Islet precursor cell (in vitro differentiated cells): Measurements from ENCODE around the gene CAPS2.

Experiments used
- DNase-seq: peaks from one replicate; pipeline ENCODE4 v3.0.0-alpha.2; 2018

Gene CAPS2

GRCh38 chr12:75302781-75303180 lies 27.3 kb downstream of the CAPS2 start:
- DNase-seq = no peak

- DNase-seq = no peak
Observed at GRCh38 chr12:75302225-75302624, 27.9 kb downstream of the CAPS2 start.

DNA sequence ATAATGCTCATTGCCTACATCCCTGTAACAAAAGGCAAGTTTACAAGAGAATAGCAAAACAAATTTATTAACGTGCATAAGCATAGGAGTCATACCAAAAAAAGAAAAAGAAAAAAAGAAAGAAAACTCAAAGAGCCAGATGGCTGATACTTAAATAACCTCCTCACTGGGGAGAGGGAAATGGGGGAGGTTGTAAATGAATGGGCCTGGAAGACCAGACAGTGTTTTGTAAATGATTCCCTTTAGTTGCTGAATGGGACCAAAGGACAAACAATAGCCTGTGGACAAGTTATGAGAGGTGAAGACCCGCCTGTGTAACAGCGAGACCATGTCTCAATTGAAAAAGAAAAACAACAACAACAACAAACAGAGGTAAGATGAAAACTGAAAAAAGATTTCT lies 35.3 kb downstream of the CAPS2 start:
- DNase-seq = no peak

DNA sequence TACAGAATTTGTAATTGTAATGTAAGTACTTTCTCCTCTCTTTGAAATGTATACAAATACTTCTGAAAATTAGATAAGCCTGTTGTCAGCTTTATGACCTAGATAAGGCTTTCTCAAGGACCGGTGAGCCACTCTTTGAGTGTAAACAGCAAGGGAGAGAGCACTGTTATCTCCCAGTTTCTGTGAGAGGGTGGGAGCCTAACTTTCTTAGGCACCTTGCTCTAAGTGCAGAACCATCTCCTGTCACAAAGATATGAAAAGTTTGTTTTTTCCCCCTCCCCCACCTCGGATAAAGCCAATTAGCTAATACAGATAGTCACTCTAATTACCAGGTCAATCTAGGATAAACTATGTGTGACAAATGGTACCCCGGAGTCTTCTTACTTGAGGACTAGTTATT lies 35.8 kb downstream of the CAPS2 start:
- DNase-seq = no peak

GRCh38 chr12:75291014-75291413 lies 39.1 kb downstream of the CAPS2 start:
- DNase-seq = no peak

- DNase-seq = no peak
Observed at GRCh38 chr12:75289753-75290152, 40.4 kb downstream of the CAPS2 start.

- no peak for DNase-seq
Observed at GRCh38 chr12:75288860-75289259, 41.3 kb downstream of the CAPS2 start.

DNA sequence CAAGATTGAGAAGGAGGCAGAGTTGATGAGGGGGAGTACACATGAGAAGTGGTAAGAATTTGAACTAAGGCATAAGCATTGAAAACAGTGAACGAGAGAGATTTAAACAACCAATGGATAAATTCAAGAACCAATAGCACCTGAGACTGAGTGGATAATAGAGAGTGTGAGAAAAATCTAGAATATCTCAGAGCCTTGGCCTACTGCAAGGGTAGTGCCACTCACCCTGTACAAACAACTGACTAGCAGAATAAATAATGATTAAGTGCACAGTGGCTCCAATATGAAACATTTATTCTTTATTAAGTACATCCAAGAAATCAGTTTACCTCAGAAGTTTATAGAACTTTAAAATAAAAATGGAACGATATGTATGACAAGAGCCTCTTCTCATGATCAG lies 54.4 kb downstream of the CAPS2 start:
- no peak for DNase-seq

- DNase-seq = no peak
Observed at GRCh38 chr12:75271576-75271975, 58.5 kb downstream of the CAPS2 start.

DNA sequence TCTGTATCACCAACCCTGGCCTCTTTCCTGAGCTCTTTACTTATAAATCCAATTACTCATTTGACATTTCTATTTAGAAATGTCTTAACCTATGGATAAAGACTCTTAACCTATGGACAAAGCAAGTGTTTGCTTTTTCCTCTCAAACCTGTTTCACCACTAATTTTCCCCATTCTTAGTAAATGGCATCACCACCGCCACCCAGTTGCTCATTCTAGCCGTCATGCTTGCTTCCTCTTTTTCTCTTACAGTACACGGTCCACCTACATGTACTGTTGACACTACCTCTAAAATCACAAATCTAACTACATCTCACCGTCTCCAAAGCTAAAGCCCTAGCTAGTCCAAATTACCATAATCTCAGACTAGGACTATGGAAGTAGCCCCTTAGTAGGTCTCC lies 60.0 kb downstream of the CAPS2 start:
- DNase-seq = no peak

GRCh38 chr12:75269209-75269608 lies 60.9 kb downstream of the CAPS2 start:
- no peak for DNase-seq

DNA sequence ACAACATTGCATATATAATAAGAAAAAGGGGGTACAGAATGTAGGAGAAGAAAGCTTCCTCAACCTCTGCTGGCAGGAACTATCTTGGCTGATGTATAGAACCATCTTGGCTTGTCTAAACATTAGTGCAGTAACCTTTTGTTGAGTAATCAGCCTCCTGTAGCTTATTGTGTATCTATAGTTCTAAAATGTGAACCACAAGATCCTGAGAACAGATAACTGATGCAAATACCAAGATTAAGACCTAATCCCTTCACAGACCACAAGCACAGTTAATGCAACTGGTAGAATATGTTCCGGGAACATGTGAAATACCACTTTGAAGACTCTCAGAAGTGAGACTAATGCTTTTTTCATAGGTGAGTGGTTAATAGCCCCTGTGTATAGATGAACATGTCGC lies 69.8 kb downstream of the CAPS2 start:
- no peak for DNase-seq

GRCh38 chr12:75259143-75259542 lies 71.0 kb downstream of the CAPS2 start:
- DNase-seq = no peak

GRCh38 chr12:75257510-75257909 lies 72.6 kb downstream of the CAPS2 start:
- no peak for DNase-seq

DNA sequence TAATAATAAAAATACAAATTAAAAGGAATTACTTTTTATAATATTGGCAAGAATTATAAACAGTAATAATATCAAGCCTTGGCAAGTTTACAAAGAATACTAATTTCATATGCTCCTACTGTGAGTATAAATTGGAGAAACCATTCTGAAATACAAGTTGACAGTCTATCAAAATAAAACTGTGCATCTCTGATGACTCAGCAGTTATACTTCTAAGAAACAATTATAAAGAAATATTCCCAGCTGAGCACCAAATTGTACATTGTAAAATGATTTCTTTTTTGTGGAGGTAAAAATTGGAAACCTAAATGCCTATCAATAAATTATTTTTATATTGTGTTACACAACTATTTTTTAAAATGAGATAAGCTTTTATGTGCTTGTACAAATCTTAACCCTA lies 85.0 kb downstream of the CAPS2 start:
- no peak for DNase-seq

DNA sequence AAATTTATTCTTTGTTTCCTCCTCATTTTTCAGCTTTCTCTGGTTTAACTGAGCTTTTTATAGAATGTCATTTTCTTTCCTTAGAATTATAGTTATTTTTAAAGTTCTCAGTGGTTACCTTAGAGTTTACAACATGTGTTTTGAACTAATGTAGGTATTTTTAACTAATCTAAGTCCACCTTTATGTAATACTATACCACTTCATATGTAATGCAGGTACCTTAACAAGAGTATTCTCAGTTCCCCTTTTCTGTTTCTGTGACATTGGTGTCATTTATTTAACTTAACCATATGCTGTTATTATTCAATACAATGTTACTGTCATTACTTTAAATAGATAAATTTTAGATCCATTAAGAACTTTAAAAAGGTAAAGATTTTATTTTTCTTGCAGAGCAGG lies 90.1 kb downstream of the CAPS2 start:
- DNase-seq = no peak

GRCh38 chr12:75236206-75236605 lies 93.9 kb downstream of the CAPS2 start:
- DNase-seq = no peak

- DNase-seq = no peak
Observed at GRCh38 chr12:75227132-75227531, 103.0 kb downstream of the CAPS2 start.
